Measurements from ENCODE around the gene SRGAP3.
A peak's percentile ranks its signal among the peaks of the same experiment; 100 is the strongest.

The SRGAP3 gene

DNA sequence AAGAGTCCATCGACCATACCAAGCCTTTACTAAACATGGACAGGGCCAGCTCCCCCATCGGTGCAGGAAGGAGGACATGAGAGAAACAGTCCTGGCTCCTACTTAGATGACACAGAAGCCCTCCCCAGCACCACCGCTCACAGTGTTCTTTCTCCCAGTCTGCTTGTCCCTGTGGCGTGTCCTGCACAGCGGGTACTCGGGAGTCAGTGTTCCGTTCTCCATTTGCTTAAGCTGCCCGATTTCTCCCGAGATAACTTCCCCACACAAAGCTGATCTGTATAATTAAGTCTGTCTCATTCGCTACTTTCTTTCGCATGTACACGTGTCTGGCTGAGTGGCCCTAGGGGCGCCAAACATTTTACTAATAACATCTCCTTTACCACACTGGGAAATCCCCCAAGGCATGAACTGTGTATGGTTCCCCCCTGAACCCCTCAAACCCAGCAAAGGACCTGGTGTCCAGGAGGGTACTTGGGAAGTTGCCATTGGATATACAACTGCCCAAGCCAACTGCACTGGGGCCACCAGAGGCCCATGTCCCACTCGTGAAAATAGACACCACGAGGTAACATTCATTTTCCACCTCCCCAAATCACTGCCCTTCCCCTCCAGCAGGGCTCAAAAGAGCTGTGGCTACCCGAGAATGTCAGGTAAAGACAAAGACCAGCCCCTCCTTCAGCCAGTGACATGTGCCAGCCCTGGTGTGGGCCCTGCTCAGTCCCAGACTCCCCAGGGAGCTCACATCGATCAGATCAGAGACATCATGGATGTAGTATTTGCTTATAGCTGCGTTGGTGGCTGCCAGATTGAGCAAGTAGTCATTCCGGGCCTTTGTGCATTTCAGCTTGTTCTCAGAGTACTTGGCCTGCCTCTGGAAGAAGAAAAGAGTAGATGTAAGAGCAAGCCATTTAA, 189.7 kb downstream of the SRGAP3 start:
- FAIRE-seq (peak; percentile 51), DNase-seq (ENCODE audit: insufficient read length) (no peak)
- TF ChIP-seq TAF1 (IDR thresholded peaks at IDR 0.05; ENCODE audit: borderline replicate concordance, low read depth, low read length) (no peak), POLR2AphosphoS5 (IDR thresholded peaks at IDR 0.05; ENCODE audit: low read depth, low read length) (no peak), POLR2A (IDR thresholded peaks at IDR 0.05; ENCODE audit: low read depth, low read length) (no peak)

DNA sequence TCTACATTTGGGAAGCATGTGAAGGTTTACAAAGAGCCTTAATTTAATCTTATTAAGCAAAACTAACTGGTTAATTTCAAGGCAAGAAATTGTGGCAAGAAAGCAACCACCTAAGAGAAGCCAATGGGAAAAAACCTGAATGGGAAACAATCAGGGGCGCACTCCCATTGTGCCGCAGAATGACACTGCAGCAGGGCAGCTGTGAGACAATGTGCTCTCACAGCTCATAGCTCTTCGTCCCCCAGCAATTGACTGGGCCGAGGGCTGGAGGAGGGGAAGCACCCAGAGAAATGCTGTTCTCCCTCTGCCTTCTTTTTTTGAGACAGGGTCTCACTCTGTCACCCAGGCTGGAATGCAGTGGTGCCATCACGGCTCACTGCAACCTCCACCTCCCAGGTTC, 192.9 kb downstream of the SRGAP3 start:
- DNase-seq (ENCODE audit: insufficient read length) (no peak), FAIRE-seq (no peak)
- no peak for TF ChIP-seq TAF1 (IDR thresholded peaks at IDR 0.05; ENCODE audit: borderline replicate concordance, low read depth, low read length)
- TF ChIP-seq POLR2AphosphoS5 (IDR thresholded peaks at IDR 0.05; ENCODE audit: low read depth, low read length): no peak
- no peak for TF ChIP-seq POLR2A (IDR thresholded peaks at IDR 0.05; ENCODE audit: low read depth, low read length)

DNA sequence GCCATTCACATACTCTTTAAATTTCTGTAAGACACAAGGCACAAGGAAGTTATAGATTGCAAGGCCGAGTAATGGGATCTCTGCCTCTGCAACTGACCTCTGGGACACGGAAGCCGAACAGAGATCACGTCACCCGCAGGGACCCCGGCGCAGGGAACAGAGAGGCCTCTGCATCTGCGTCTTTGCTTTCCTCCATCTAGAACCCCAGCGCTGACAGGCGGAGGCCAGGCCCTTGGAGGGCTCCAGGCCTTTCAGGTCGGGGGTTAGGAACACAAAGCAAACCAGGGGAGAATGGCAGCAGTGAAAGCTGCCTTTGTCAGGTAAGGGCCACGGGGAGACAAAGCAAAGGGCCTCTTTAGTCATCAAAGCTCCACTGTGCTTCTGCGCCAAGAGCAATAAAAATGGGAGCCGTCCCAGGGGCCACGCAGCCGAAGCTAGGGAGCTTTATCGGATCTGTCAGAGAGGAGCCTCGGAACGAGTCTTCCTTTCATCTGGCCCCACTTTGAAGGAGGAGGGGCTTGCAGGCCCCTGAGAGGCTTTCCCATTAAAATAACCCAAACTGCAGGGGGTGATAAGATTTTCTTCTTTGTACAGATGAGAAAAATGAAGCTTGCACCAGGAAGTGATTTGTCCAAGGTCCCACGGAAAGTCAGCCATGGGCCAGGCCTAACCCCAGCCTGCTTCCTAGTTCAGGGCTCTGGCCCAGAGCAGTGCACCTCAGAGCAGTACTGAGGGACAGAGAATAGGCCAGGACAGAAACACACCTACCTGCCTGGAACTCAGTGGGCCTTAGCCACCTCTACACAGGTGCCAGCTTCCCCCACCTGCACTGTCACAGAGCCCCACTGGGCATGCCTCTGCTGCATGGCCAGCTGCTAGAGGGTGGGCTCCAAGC, 201.7 kb downstream of the SRGAP3 start:
- no peak for DNase-seq (ENCODE audit: insufficient read length)
- TF ChIP-seq POLR2AphosphoS5 (IDR thresholded peaks at IDR 0.05; ENCODE audit: low read depth, low read length) (no peak), POLR2A (IDR thresholded peaks at IDR 0.05; ENCODE audit: low read depth, low read length) (no peak), TAF1 (IDR thresholded peaks at IDR 0.05; ENCODE audit: borderline replicate concordance, low read depth, low read length) (no peak)
- no peak for FAIRE-seq

DNA sequence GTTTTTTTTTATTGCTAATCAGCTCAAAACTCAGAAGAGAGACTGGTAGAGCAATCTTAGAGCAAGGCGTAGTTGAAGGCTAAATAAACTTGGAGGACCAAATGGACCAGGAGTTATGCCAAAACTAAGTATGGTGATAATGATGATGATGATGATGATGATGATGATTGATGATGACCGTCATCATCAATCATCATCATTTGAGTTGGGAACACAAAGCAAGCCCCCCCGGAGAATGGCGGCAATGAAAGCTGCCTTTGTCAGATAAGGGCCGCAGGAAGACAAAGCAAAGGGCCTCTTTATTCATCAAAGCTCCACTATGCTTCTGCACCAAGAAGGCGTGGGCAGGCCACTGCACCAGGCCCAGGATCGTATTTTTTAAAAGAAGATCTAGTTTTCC, 204.1 kb downstream of the SRGAP3 start:
- no peak for FAIRE-seq
- TF ChIP-seq POLR2AphosphoS5 (IDR thresholded peaks at IDR 0.05; ENCODE audit: low read depth, low read length) (no peak), TAF1 (IDR thresholded peaks at IDR 0.05; ENCODE audit: borderline replicate concordance, low read depth, low read length) (no peak), POLR2A (IDR thresholded peaks at IDR 0.05; ENCODE audit: low read depth, low read length) (no peak)
- no peak for DNase-seq (ENCODE audit: insufficient read length)

DNA sequence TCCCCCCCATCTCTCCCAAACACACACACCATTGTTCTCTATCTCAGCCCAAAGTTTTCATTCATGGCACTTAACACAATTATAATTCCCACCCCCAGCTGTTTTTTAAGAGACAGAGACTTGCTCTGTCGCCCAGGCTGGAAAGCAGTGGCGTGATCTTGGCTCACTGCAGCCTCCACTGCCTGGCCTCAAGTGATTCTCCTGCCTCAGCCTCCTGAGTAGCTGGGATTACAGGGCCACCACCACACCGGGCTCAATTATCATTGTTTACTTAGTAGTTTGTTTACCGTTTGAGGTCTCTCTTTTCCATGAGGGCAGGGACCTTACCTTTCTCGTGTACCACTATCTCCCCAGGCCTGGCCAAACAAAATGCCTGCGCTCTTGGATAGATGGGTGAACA, 206.4 kb downstream of the SRGAP3 start:
- no peak for TF ChIP-seq POLR2A (IDR thresholded peaks at IDR 0.05; ENCODE audit: low read depth, low read length)
- no peak for TF ChIP-seq POLR2AphosphoS5 (IDR thresholded peaks at IDR 0.05; ENCODE audit: low read depth, low read length)
- no peak for TF ChIP-seq TAF1 (IDR thresholded peaks at IDR 0.05; ENCODE audit: borderline replicate concordance, low read depth, low read length)
- FAIRE-seq (no peak), DNase-seq (ENCODE audit: insufficient read length) (no peak)

DNA sequence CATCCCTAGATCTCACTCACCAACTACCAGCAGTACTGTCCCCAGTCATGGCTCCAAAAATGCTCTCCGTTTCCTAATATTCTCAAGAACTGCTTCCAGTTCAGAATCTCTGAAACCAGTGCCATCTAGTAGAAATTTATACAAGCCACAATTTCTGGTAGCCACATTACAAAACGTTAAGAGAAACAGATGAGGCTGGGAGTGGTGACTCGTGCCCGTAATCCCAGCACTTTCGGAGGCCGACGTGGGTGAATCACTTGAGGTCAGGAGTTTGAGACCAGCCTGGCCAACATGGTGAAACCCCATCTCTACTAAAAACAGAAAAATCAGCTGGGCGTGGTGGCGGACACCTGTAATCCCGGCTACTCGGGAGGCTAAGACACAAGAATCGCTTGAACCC, 207.8 kb downstream of the SRGAP3 start:
- no peak for TF ChIP-seq TAF1 (IDR thresholded peaks at IDR 0.05; ENCODE audit: borderline replicate concordance, low read depth, low read length)
- no peak for TF ChIP-seq POLR2A (IDR thresholded peaks at IDR 0.05; ENCODE audit: low read depth, low read length)
- no peak for TF ChIP-seq POLR2AphosphoS5 (IDR thresholded peaks at IDR 0.05; ENCODE audit: low read depth, low read length)
- FAIRE-seq (no peak), DNase-seq (ENCODE audit: insufficient read length) (no peak)

DNA sequence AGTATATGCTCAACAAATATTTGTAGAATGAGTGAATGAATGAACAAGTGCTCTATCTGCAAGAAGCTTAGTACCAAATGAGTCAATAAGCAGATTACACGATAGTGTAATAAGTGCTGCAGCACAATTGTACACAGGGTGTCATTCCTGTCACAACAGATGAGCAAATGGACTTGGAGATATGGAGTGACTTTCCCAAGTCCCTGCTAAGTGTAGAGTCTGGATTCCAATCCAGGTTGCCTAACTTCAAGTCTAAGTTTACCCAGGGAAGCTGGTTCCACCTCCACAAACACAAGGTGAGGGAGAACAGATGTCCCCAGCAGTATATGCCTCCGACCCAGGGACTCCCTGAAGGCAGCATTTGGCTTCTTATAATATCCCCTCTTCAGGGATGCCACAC, 208.4 kb downstream of the SRGAP3 start:
- DNase-seq (ENCODE audit: insufficient read length) (no peak), FAIRE-seq (no peak)
- TF ChIP-seq TAF1 (IDR thresholded peaks at IDR 0.05; ENCODE audit: borderline replicate concordance, low read depth, low read length) (no peak), POLR2AphosphoS5 (IDR thresholded peaks at IDR 0.05; ENCODE audit: low read depth, low read length) (no peak), POLR2A (IDR thresholded peaks at IDR 0.05; ENCODE audit: low read depth, low read length) (no peak)

DNA sequence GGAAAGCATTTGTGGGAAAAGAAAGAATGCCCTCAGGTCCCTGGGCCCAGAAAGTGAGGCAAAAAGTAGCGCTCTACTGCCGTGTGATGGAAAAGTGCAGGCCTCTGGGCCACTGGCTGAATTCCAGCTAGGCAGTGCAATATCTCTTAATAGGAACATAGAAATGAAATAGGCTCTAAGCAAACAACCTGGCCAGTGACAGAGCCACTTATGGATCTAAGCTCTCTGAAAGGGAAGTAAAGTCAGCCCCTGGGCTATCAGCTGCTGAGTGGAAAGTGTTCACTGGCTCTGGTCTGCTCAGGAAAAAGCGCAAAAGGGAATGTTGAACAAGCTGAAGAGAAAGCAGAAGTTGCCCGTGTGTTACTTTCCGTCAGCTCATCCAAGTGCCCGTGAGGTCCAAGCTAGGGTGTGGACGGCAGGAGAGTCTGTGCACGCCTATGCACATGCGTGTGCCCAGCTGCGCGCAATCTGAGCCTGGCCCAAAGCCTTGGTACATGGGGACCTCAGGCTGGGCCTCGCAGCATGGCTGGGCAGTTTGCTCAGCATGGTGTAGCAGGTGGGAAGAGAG, 212.2 kb downstream of the SRGAP3 start:
- TF ChIP-seq POLR2AphosphoS5 (IDR thresholded peaks at IDR 0.05; ENCODE audit: low read depth, low read length) (no peak), POLR2A (IDR thresholded peaks at IDR 0.05; ENCODE audit: low read depth, low read length) (no peak), TAF1 (IDR thresholded peaks at IDR 0.05; ENCODE audit: borderline replicate concordance, low read depth, low read length) (no peak)
- no peak for DNase-seq (ENCODE audit: insufficient read length)
- no peak for FAIRE-seq

DNA sequence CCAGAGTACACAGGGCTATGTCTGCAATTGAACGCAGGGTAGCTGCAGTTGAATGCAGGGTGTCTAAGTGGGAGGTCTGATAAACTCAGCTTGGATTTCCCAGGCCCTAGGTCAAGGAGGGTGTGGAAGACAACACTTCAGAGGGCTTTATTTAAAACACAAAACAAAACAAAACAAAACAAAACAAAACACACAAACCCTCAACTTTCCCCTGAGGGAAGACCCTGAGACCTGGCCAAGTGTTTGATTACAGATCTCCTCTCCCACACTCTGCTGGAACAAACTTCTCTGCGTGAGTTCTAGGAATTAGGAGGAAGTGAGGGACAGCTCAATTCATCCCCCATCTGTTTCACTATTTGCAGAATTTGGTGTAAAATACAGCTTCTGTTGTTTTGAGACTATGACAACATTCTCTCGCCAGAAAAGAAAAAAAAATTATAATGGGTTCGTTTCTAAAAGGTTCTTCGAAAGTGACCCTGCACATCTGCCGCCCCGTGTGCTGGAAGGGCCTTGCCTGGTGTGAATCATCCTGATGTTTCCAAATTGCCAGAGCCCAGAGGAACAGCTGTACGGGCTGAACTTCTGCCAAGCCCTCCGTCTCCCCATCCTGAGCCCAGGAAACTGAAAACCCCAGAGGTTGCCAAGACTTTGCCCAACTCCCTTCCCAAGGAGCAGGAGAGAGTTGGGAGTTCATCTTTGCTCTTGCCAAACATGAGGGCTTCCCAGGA, 212.9 kb downstream of the SRGAP3 start:
- no peak for TF ChIP-seq TAF1 (IDR thresholded peaks at IDR 0.05; ENCODE audit: borderline replicate concordance, low read depth, low read length)
- no peak for TF ChIP-seq POLR2A (IDR thresholded peaks at IDR 0.05; ENCODE audit: low read depth, low read length)
- TF ChIP-seq POLR2AphosphoS5 (IDR thresholded peaks at IDR 0.05; ENCODE audit: low read depth, low read length): no peak
- no peak for FAIRE-seq
- no peak for DNase-seq (ENCODE audit: insufficient read length)

DNA sequence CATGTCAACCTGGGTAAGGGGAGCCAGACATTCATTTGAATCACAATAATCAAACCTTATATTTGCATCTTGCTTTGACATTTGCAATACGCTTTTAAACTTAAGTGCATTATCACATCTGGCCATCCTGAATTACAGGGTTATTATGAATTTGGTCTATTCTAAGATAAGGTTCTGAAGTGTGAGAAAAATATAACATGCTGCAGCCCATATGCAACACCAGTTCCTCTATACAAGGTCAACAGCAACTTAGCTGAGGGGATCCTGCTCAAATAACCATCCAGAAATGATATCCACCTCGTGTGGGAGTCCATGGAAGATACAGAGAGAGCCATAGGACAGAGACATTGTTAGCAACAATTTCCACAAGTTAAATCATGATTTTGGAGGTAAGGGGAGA, 213.5 kb downstream of the SRGAP3 start:
- DNase-seq (ENCODE audit: insufficient read length) (no peak), FAIRE-seq (no peak)
- no peak for TF ChIP-seq POLR2A (IDR thresholded peaks at IDR 0.05; ENCODE audit: low read depth, low read length)
- no peak for TF ChIP-seq TAF1 (IDR thresholded peaks at IDR 0.05; ENCODE audit: borderline replicate concordance, low read depth, low read length)
- no peak for TF ChIP-seq POLR2AphosphoS5 (IDR thresholded peaks at IDR 0.05; ENCODE audit: low read depth, low read length)

DNA sequence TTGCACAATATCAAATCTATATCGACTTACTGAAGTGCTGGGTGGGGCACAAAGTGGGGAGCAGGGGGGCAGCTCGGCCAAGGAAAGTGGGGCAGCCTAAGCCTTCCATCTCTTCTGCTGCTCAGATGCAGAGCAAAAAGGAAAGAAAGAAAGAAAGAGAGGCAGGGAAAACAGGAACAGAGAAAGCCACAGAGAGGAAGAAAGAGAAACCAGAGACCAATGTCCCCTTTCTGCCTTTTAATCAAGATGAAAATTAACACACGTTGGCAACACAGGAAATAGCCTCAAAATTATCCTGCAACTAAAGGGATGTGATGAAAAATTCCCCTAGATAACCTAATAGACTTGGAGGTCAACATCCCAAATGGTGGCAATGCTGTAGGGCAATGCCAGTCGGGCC, 214.0 kb downstream of the SRGAP3 start:
- DNase-seq (ENCODE audit: insufficient read length) (no peak), FAIRE-seq (no peak)
- TF ChIP-seq POLR2AphosphoS5 (IDR thresholded peaks at IDR 0.05; ENCODE audit: low read depth, low read length) (no peak), POLR2A (IDR thresholded peaks at IDR 0.05; ENCODE audit: low read depth, low read length) (no peak), TAF1 (IDR thresholded peaks at IDR 0.05; ENCODE audit: borderline replicate concordance, low read depth, low read length) (no peak)
